Measurements from ENCODE around the gene MAML2.

DNA sequence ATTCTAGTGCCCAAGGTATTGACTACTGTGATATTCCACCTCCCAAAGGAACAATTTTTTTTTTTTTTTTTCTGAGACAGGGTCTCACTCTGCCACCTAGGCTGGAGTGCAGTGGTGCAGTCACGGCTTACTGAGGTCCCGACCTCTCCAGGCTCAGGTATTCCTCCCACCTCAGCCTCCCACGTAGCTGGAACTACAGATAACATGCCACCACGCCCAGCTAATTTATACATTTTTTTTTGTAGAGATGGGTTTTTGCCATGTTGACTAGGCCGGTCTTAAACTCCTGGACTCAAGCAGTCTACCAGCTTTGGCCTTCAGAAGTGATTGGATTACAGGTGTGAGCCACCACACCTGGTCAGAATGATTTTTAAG is 33.4 kb downstream of the MAML2 start:
- TF ChIP-seq POLR2AphosphoS5 (IDR thresholded peaks at IDR 0.05) (no peak), POLR2A (IDR thresholded peaks at IDR 0.05) (no peak)
- TF ChIP-seq, protein P1, sequence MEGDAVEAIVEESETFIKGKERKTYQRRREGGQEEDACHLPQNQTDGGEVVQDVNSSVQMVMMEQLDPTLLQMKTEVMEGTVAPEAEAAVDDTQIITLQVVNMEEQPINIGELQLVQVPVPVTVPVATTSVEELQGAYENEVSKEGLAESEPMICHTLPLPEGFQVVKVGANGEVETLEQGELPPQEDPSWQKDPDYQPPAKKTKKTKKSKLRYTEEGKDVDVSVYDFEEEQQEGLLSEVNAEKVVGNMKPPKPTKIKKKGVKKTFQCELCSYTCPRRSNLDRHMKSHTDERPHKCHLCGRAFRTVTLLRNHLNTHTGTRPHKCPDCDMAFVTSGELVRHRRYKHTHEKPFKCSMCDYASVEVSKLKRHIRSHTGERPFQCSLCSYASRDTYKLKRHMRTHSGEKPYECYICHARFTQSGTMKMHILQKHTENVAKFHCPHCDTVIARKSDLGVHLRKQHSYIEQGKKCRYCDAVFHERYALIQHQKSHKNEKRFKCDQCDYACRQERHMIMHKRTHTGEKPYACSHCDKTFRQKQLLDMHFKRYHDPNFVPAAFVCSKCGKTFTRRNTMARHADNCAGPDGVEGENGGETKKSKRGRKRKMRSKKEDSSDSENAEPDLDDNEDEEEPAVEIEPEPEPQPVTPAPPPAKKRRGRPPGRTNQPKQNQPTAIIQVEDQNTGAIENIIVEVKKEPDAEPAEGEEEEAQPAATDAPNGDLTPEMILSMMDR (IDR thresholded peaks at IDR 0.05): no peak
